Measurements from ENCODE around the gene OMA1.

The OMA1 gene

GRCh38 chr1:58573705-58574591, 27.4 kb upstream of the OMA1 start:
- no peaks in the 10 kb centered on the region for H3K4me1 ChIP-seq (ENCODE audit: insufficient read depth, low read length, severe bottlenecking)
- no peak overlapping the region for H3K9ac ChIP-seq (ENCODE audit: low read length)
- no peaks in the 10 kb centered on the region for H3K27me3 ChIP-seq (ENCODE audit: insufficient read depth, low read length)
- H3K9me2 ChIP-seq (ENCODE audit: low read depth, low read length) = no peaks in the 10 kb centered on the region
- H3K4me2 ChIP-seq (ENCODE audit: low read length) = no peak overlapping the region
- no peak overlapping the region for H2AFZ ChIP-seq (ENCODE audit: low read length)
- H3K4me3 ChIP-seq (ENCODE audit: low read depth, low read length, poor library complexity, severe bottlenecking) = no peak overlapping the region
- TF ChIP-seq CTCF (IDR thresholded peaks at IDR 0.05; ENCODE audit: low read length) = no peak
- no peak for TF ChIP-seq EZH2 (IDR thresholded peaks at IDR 0.05; ENCODE audit: borderline replicate concordance, low read length)
- H3K36me3 ChIP-seq (ENCODE audit: insufficient read depth, low read length) = no peaks in the 10 kb centered on the region
- H3K27ac ChIP-seq (ENCODE audit: low read depth, low read length, poor library complexity, severe bottlenecking) = no peak overlapping the region
- no peaks in the 10 kb centered on the region for H3K79me2 ChIP-seq (ENCODE audit: insufficient read depth, low read length)
- no peaks in the 10 kb centered on the region for H3F3A ChIP-seq (ENCODE audit: insufficient read depth, low read length)
- no peaks in the 10 kb centered on the region for H4K20me1 ChIP-seq (ENCODE audit: insufficient read depth, low read length)
- H3K9me3 ChIP-seq (ENCODE audit: low read length) = no peaks in the 10 kb centered on the region

- H3K4me3 ChIP-seq (ENCODE audit: low read depth, low read length, poor library complexity, severe bottlenecking) = no peak overlapping the region
These were observed 26.6 kb upstream of the OMA1 start for GRCh38 chr1:58573138-58573537.

DNA sequence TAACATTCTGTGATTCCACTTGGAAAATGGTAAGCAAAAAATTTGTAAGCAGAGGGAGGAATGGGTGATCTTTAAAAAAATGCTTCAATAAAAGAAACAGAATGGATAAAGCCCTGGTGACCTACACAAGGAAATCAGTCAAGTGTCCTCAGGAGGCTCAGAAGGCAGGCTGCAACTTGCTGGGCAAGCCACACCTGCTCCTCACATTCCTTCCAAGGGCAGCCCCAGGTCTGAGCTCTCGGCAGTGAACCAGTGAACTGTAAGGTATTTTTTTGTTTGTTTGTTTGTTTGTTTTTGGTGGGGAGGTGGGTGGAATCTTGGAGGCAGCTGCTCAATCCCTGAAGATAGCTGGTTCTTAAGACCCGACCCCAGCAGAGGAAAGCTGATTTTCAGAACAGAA, 26.2 kb upstream of the OMA1 start:
- Histone ChIP-seq H3K9me2 (ENCODE audit: low read depth, low read length) (no peaks in the 10 kb centered on the region), H3K9ac (ENCODE audit: low read length) (no peak overlapping the region), H3K27me3 (ENCODE audit: insufficient read depth, low read length) (no peaks in the 10 kb centered on the region), H3K4me3 (ENCODE audit: low read depth, low read length, poor library complexity, severe bottlenecking) (no peak overlapping the region), H3K27ac (ENCODE audit: low read depth, low read length, poor library complexity, severe bottlenecking) (no peak overlapping the region), H3K79me2 (ENCODE audit: insufficient read depth, low read length) (no peaks in the 10 kb centered on the region), H3K36me3 (ENCODE audit: insufficient read depth, low read length) (no peaks in the 10 kb centered on the region), H3K4me1 (ENCODE audit: insufficient read depth, low read length, severe bottlenecking) (no peaks in the 10 kb centered on the region), H2AFZ (ENCODE audit: low read length) (no peak overlapping the region), H4K20me1 (ENCODE audit: insufficient read depth, low read length) (no peaks in the 10 kb centered on the region), H3K4me2 (ENCODE audit: low read length) (no peak overlapping the region), H3F3A (ENCODE audit: insufficient read depth, low read length) (no peaks in the 10 kb centered on the region), H3K9me3 (ENCODE audit: low read length) (no peaks in the 10 kb centered on the region)
- no peak for TF ChIP-seq CTCF (IDR thresholded peaks at IDR 0.05; ENCODE audit: low read length)

More at GRCh38 chr1:58573138-58573537, 26.6 kb upstream of the OMA1 start:
- Histone ChIP-seq H3K4me1 (ENCODE audit: insufficient read depth, low read length, severe bottlenecking) (no peaks in the 10 kb centered on the region), H3K79me2 (ENCODE audit: insufficient read depth, low read length) (no peaks in the 10 kb centered on the region), H3K9ac (ENCODE audit: low read length) (no peak overlapping the region), H3K4me2 (ENCODE audit: low read length) (no peak overlapping the region), H3K36me3 (ENCODE audit: insufficient read depth, low read length) (no peaks in the 10 kb centered on the region), H3F3A (ENCODE audit: insufficient read depth, low read length) (no peaks in the 10 kb centered on the region), H3K9me2 (ENCODE audit: low read depth, low read length) (no peaks in the 10 kb centered on the region), H4K20me1 (ENCODE audit: insufficient read depth, low read length) (no peaks in the 10 kb centered on the region), H3K27me3 (ENCODE audit: insufficient read depth, low read length) (no peaks in the 10 kb centered on the region), H3K27ac (ENCODE audit: low read depth, low read length, poor library complexity, severe bottlenecking) (no peak overlapping the region), H2AFZ (ENCODE audit: low read length) (no peak overlapping the region), H3K9me3 (ENCODE audit: low read length) (no peaks in the 10 kb centered on the region)
- TF ChIP-seq CTCF (IDR thresholded peaks at IDR 0.05; ENCODE audit: low read length) (no peak), EZH2 (IDR thresholded peaks at IDR 0.05; ENCODE audit: borderline replicate concordance, low read length) (no peak)
